GM19351 (cell line): ENCODE data around the gene TUBA4B.
"Not testable (repeated sequence)": the region's sequence is repeated elsewhere in the genome, so short reads cannot be mapped to it uniquely, and the experiment has no call there.

Experiments used
- ATAC-seq: cut with Tn5 transposase; IDR thresholded peaks from one replicate; pipeline ENCODE4 v1.9.1; 2021; ENCODE audit warnings: mild to moderate bottlenecking, moderate library complexity; ENCODE audit not compliant: unreplicated experiment

The TUBA4B gene

GRCh38 chr2:219309278-219309677, 56.2 kb downstream of the TUBA4B start, which contains the start of gene PTPRN:
PTPRN (minus strand) TSS chr2:219309401; CDS start chr2:219309332, 69 bp downstream.
- ATAC-seq: no peak

GRCh38 chr2:219312683-219313263, 59.7 kb downstream of the TUBA4B start:
- not testable (repeated sequence) for ATAC-seq

- ATAC-seq: no peak
Observed at GRCh38 chr2:219314804-219315468, 61.9 kb downstream of the TUBA4B start.
